Upper lobe of left lung (tissue), 6 donors: ENCODE measurements around the gene KIF20A. TPM values are rescaled to one million over a fixed set of nuclear protein-coding genes. Genes with fewer than 3 reads are reported as not detected.
"Not testable (repeated sequence)": the region's sequence is repeated elsewhere in the genome, so short reads cannot be mapped to it uniquely, and the experiment has no call there.

Experiments used
- ATAC-seq, 2 donors: fragments of 200-7000 bp; cut with Tn5 transposase; one replicate each; pipeline ENCODE4 v1.9.1; 2022; ENCODE audit warnings: mild to moderate bottlenecking in 2 of 2, moderate library complexity in 2 of 2; ENCODE audit not compliant: low FRiP score in 2 of 2
- DNase-seq, 2 donors: peaks; one replicate each; pipeline ENCODE4 v3.0.0-alpha.2; 2019 to 2020
- H3K27ac ChIP-seq, 4 donors: fragments of 200-600 bp; sonication (generic); one replicate each; pipeline ENCODE4 v1.5.1; 2016 to 2019
- H3K27me3 ChIP-seq, 4 donors: fragments of 200-600 bp; sonication (generic); one replicate each; pipeline ENCODE4 v1.5.1; 2017 to 2019
- H3K36me3 ChIP-seq, 4 donors: fragments of 200-600 bp; sonication (generic); one replicate each; pipeline ENCODE4 v1.5.1; 2016 to 2019
- H3K4me1 ChIP-seq, 4 donors: fragments of 200-600 bp; sonication (generic); one replicate each; pipeline ENCODE4 v1.5.1; 2018 to 2019
- H3K4me3 ChIP-seq, 4 donors: fragments of 200-600 bp; sonication (generic); one replicate each; pipeline ENCODE4 v1.5.1; 2017 to 2019; ENCODE audit warnings: mild to moderate bottlenecking in 2 of 4, moderate library complexity in 1 of 4
- H3K9me3 ChIP-seq, 4 donors: fragments of 200-600 bp; sonication (generic); one replicate each; pipeline ENCODE4 v1.5.1; 2018 to 2019
- CTCF ChIP-seq, 6 experiments: fragments of 450-650 bp in 4 of 6; fragments of 200-600 bp in 2 of 6; sonication (generic) in 2 of 6; IDR thresholded peaks; one replicate each; pipeline ENCODE4 v1.5.1; 2016 to 2019; ENCODE audit warnings: antibody characterized with exemption in 6 of 6
- EP300 ChIP-seq, 4 donors: sonication (generic); formaldehyde crosslinking; IDR thresholded peaks; one replicate each; pipeline ENCODE4 v1.5.1; 2017; ENCODE audit warnings: antibody characterized with exemption in 4 of 4, control low read depth in 2 of 4
- POLR2A ChIP-seq, 4 donors: fragments of 450-650 bp; IDR thresholded peaks; one replicate each; pipeline ENCODE4 v1.5.1; 2016 to 2017; ENCODE audit warnings: antibody characterized with exemption in 4 of 4, mild to moderate bottlenecking in 2 of 4
- POLR2AphosphoS5 ChIP-seq, 2 donors: sonication (generic); formaldehyde crosslinking; IDR thresholded peaks; one replicate each; pipeline ENCODE4 v1.5.1; 2017; ENCODE audit warnings: antibody characterized with exemption in 2 of 2
- WGBS, 2 donors: methylation state at CpG; one replicate each; pipeline ENCODE4 v1.1.5; 2017 to 2018; 5-methylcytosine and 5-hydroxymethylcytosine counted together
- total RNA-seq, 6 donors: library from RNA; depleted of rRNA in 4 of 6; stranded (reverse); fragments of >200 nt in 4 of 6; gene quantifications; one replicate each; pipeline versions ENCODE4 v1.1.0 to v1.2.1, GENCODE V29; 2016 to 2021
- donor health status: DM: no; HTN: no; CAD: no; lungs with moderate emphysema.
- donor health status: DM: no; HTN: yes; CAD: no; lungs with severe emphysema.

The KIF20A gene
- total RNA-seq, 6 donors from 2014 or later, result 1.0 to 3.0 (median 1.8) TPM

DNA sequence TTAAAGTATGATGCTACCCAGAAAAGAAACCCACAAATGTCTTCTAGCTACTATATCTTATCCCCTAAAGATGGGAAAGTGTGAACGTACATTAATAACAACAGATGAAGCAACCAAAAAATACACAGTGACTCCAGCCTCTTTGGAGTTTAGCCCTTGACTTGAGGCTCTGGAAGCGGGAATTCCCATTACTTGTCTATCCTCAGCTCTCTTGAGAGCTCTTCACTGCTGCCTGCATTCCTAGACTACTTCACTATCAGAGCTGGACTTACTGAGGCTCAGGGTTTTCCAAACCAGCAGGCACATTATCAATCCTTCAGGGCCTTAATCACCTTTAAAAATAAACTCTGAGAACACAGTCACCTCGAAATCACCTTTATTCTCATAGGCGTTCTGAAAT lies 38.6 kb upstream of the KIF20A start:
- DNase-seq, result peak in 1 of 2 donors; percentile 22

GRCh38 chr5:138141734-138142133 lies 37.2 kb upstream of the KIF20A start:
- TF ChIP-seq POLR2AphosphoS5 (IDR thresholded peaks at IDR 0.05), result no peak
- TF ChIP-seq EP300 (IDR thresholded peaks at IDR 0.05), result no peak
- no peak for TF ChIP-seq POLR2A (IDR thresholded peaks at IDR 0.05)
- TF ChIP-seq CTCF (IDR thresholded peaks at IDR 0.05), result no peak
- no peak for DNase-seq
- Histone ChIP-seq H3K27ac (no peak overlapping the region), H3K4me1 (peaks cover 0 to 10% (median 1%) of the 10 kb centered on the region in 4 donors), H3K4me3 (no peak overlapping the region), H3K27me3 (no peaks in the 10 kb centered on the region), H3K36me3 (no peaks in the 10 kb centered on the region), H3K9me3 (no peaks in the 10 kb centered on the region)
- 84 to 85% methylated on average over 1 of the region's 1 CpG for WGBS, 2 donors
- ATAC-seq, result no peak

More for the DNA sequence above, 38.6 kb upstream of the KIF20A start:
- peaks cover 0 to 10% (median 1%) of the 10 kb centered on the region in 4 donors for H3K4me1 ChIP-seq
- no peaks in the 10 kb centered on the region for H3K27me3 ChIP-seq
- ATAC-seq, result no peak
- H3K27ac ChIP-seq, result no peak overlapping the region
- H3K36me3 ChIP-seq, result no peaks in the 10 kb centered on the region
- no peak overlapping the region for H3K4me3 ChIP-seq
- no peak for TF ChIP-seq EP300 (IDR thresholded peaks at IDR 0.05)
- TF ChIP-seq CTCF (IDR thresholded peaks at IDR 0.05), result no peak
- TF ChIP-seq POLR2A (IDR thresholded peaks at IDR 0.05), result no peak
- no peak for TF ChIP-seq POLR2AphosphoS5 (IDR thresholded peaks at IDR 0.05)
- no peaks in the 10 kb centered on the region for H3K9me3 ChIP-seq
- WGBS, 2 donors, result 55 to 70% methylated on average over 4 of the region's 4 CpGs

DNA sequence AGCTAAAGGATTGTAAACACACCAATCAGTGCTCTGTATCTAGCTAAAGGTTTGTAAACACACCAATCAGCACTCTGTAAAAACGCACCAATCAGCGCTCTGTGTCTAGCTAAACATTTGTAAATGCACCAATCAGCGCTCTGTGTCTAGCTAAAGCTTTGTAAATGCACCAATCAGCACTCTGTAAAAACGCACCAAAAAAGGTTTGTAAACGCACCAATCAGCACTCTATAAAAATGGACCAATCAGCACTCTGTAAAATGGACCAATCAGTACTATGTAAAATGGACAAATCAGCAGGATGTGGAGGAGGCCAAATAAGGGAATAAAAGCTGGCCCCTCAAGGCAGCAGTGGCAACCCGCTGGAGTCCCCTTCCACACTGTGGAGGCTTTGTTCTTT lies 35.3 kb upstream of the KIF20A start:
- not testable (repeated sequence) for H3K27me3 ChIP-seq, H3K36me3 ChIP-seq, DNase-seq, ATAC-seq, H3K4me1 ChIP-seq, H3K9me3 ChIP-seq, H3K4me3 ChIP-seq, H3K27ac ChIP-seq
- WGBS, 2 donors, result 93 to 97% methylated on average over 6 of the region's 6 CpGs

DNA sequence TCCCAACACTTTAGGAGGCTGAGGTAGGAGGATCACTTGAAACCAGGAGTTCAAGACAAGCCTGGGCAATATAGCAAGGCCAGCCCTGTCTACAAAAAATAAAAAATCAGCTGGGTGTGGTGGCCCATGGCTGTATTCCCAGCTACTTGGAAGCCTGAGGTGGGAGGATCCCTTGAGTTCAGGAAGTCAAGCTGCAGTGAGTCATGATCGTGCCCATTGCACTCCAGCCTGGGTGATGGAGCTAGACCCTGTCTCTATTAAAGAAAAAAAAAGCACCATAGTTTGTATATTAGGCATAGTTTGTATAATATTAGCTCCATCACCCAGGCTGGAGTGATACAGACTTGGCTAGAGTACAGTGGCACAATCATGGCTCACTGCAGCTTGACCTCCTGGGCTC lies 30.1 kb upstream of the KIF20A start:
- no peaks in the 10 kb centered on the region for H3K27me3 ChIP-seq
- DNase-seq, result peak in 1 of 2 donors; percentile 33
- WGBS, 2 donors, result 24 to 45% methylated on average over 1 of the region's 1 CpG
- H3K36me3 ChIP-seq, result no peaks in the 10 kb centered on the region
- H3K9me3 ChIP-seq, result no peaks in the 10 kb centered on the region
- H3K4me1 ChIP-seq, result no peaks in the 10 kb centered on the region
- no peak overlapping the region for H3K4me3 ChIP-seq
- no peak for TF ChIP-seq POLR2A (IDR thresholded peaks at IDR 0.05)
- TF ChIP-seq EP300 (IDR thresholded peaks at IDR 0.05), result no peak
- no peak for TF ChIP-seq CTCF (IDR thresholded peaks at IDR 0.05)
- no peak for TF ChIP-seq POLR2AphosphoS5 (IDR thresholded peaks at IDR 0.05)
- ATAC-seq, result peak in 1 of 2 donors; percentile 80
- no peak overlapping the region for H3K27ac ChIP-seq

DNA sequence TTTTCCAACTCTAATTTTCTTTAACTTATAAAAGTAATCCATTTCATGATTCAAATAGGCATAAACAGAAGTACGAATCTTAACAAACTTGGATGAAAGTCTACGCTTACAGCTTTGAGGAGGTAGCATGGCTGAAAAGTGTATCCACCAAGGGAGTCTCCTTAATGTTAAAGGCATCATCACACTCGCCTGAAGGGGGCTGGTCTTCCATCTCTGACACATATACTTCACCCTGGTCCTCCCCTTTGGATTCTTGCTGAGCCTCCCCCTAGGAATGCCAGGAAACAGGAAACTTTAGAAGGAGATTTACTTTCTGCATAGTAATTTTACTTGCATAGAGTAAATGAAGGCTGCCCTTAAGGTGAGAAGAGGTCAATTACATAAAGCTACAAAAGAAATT lies 29.4 kb upstream of the KIF20A start:
- no peak for DNase-seq
- Histone ChIP-seq H3K27ac (no peak overlapping the region), H3K27me3 (no peaks in the 10 kb centered on the region), H3K4me1 (no peaks in the 10 kb centered on the region), H3K36me3 (no peaks in the 10 kb centered on the region), H3K9me3 (no peaks in the 10 kb centered on the region), H3K4me3 (no peak overlapping the region)
- 45 to 57% methylated on average over 3 of the region's 3 CpGs for WGBS, 2 donors
- TF ChIP-seq POLR2A (IDR thresholded peaks at IDR 0.05) (no peak), CTCF (IDR thresholded peaks at IDR 0.05) (no peak), EP300 (IDR thresholded peaks at IDR 0.05) (no peak), POLR2AphosphoS5 (IDR thresholded peaks at IDR 0.05) (no peak)
- no peak for ATAC-seq

GRCh38 chr5:138155977-138156376 lies 22.9 kb upstream of the KIF20A start:
- DNase-seq, H3K9me3 ChIP-seq, ATAC-seq, H3K27me3 ChIP-seq, H3K27ac ChIP-seq, H3K4me3 ChIP-seq, H3K4me1 ChIP-seq: not testable (repeated sequence)
- 98% methylated on average over 9 of the region's 9 CpGs for WGBS, 2 donors
- peaks cover 40 to 52% (median 46%) of the 10 kb centered on the region in 4 donors for H3K36me3 ChIP-seq
